ENCODE data around the gene TSPAN19. TPM values are rescaled to one million over a fixed set of nuclear protein-coding genes. Genes with fewer than 3 reads are reported as not detected.

Gene TSPAN19
- total and polyA plus RNA-seq, 2 of the 8 experiments (the other 6 are each of a cell fraction or from before 2014, with no cell fraction given) = 0.09 TPM; not detected in 1

- H3K79me2 ChIP-seq (ENCODE audit: control insufficient read depth in 1 of 2, insufficient read depth in 2 of 2, low read length in 2 of 2) = no peaks in the 10 kb centered on the region
- H2AFZ ChIP-seq (ENCODE audit: low read length) = no peak overlapping the region
- H3K36me3 ChIP-seq (ENCODE audit: control insufficient read depth in 2 of 4, insufficient read depth in 4 of 4, low read length in 3 of 4) = no peaks in the 10 kb centered on the region
- H3K4me3 ChIP-seq (ENCODE audit: extremely low read depth in 1 of 4, insufficient read depth in 2 of 4, low read depth in 3 of 4, low read length in 4 of 4) = no peak overlapping the region
- no peak overlapping the region for H2BK120ac ChIP-seq (replicated peaks; ENCODE audit: low read depth, low read length)
- no peak overlapping the region for H4K8ac ChIP-seq (ENCODE audit: extremely low read depth, insufficient read depth, low read length)
- peaks cover 0 to 1% (median 0%) of the 10 kb centered on the region in 4 experiments; a peak in 1 of 7 replicates for H3K27me3 ChIP-seq (replicated peaks in 1 of 4; ENCODE audit: control insufficient read depth in 3 of 4, extremely low read depth in 1 of 4, insufficient read depth in 3 of 4, low read length in 3 of 4)
- H3K27ac ChIP-seq (ENCODE audit: low read depth, low read length) = no peak overlapping the region
- no peaks in the 10 kb centered on the region for H3K9me3 ChIP-seq (ENCODE audit: insufficient read depth in 2 of 2, low read depth in 1 of 2, low read length in 1 of 2)
- no peaks in the 10 kb centered on the region for H3K23me2 ChIP-seq (ENCODE audit: low read depth, low read length)
- H4K91ac ChIP-seq (replicated peaks; ENCODE audit: insufficient read length, low read length) = no peak overlapping the region
- ChIA-PET POLR2A (ENCODE audit: partially characterized antibody) (interaction anchor here (0.8 kb wide), 1 partner anchor 10 kb away, joined by 3 read pairs; no protein-coding TSS in a partner anchor), CTCF (ENCODE audit: partially characterized antibody) (no interaction called here)
- H3K14ac ChIP-seq (ENCODE audit: insufficient read length) = no peak overlapping the region
- H2BK5ac ChIP-seq (ENCODE audit: low read depth, low read length) = no peak overlapping the region
- no peak overlapping the region for H3K4me2 ChIP-seq (ENCODE audit: insufficient read depth in 1 of 2, low read depth in 2 of 2, low read length in 2 of 2)
- FAIRE-seq = no peak
- no peak overlapping the region for H3K56ac ChIP-seq (replicated peaks; ENCODE audit: insufficient read length, low read depth, low read length)
- no peak overlapping the region for H3K23ac ChIP-seq (ENCODE audit: insufficient read length)
- no peak overlapping the region for H2BK12ac ChIP-seq (ENCODE audit: low read depth, low read length)
- no peak overlapping the region for H2BK15ac ChIP-seq (ENCODE audit: low read length)
- no peak overlapping the region for H3K18ac ChIP-seq (ENCODE audit: extremely low read depth, low read length)
- no peaks in the 10 kb centered on the region for H3K4me1 ChIP-seq (replicated peaks in 1 of 4; ENCODE audit: control insufficient read depth in 3 of 4, insufficient read depth in 4 of 4, low read length in 3 of 4)
- H3K79me1 ChIP-seq (ENCODE audit: low read depth, low read length) = no peaks in the 10 kb centered on the region
- no peak overlapping the region for H4K5ac ChIP-seq (ENCODE audit: insufficient read length, low read depth, low read length)
- H3K9ac ChIP-seq (replicated peaks in 1 of 4; ENCODE audit: extremely low read depth in 1 of 4, low read depth in 3 of 4, low read length in 3 of 4) = no peak overlapping the region
- H4K20me1 ChIP-seq (replicated peaks in 1 of 2; ENCODE audit: control insufficient read depth in 1 of 2, insufficient read depth in 2 of 2, low read length in 2 of 2) = no peaks in the 10 kb centered on the region
- DNase-seq (ENCODE audit: low read depth in 1 of 2, low spot score in 2 of 2) = no peak
- no peak overlapping the region for H3K4ac ChIP-seq (replicated peaks; ENCODE audit: insufficient read length, low read depth, low read length)
- no peak overlapping the region for H2BK20ac ChIP-seq (ENCODE audit: low read length)
- H2AK5ac ChIP-seq (ENCODE audit: low read depth, low read length) = no peak overlapping the region
- TF ChIP-seq NANOG (IDR thresholded peaks at IDR 0.05; ENCODE audit: insufficient read depth, low read depth, low read length, poor library complexity, severe bottlenecking) (no peak), HDAC6 (IDR thresholded peaks at IDR 0.05; ENCODE audit: low read depth, low read length) (no peak), ATF2 (IDR thresholded peaks at IDR 0.05; ENCODE audit: low read length) (no peak)
Measured at GRCh38 chr12:84994426-84994825, 41.7 kb downstream of the TSPAN19 start.

Data from H1 (cell line).